Brain pericyte (primary cell): ENCODE measurements around the gene EVC2.

Experiments
- DNase-seq: peaks from one replicate; pipeline ENCODE4 v3.0.0-alpha.2; 2012; ENCODE audit warnings: low read depth, low spot score

Gene EVC2, protein sequence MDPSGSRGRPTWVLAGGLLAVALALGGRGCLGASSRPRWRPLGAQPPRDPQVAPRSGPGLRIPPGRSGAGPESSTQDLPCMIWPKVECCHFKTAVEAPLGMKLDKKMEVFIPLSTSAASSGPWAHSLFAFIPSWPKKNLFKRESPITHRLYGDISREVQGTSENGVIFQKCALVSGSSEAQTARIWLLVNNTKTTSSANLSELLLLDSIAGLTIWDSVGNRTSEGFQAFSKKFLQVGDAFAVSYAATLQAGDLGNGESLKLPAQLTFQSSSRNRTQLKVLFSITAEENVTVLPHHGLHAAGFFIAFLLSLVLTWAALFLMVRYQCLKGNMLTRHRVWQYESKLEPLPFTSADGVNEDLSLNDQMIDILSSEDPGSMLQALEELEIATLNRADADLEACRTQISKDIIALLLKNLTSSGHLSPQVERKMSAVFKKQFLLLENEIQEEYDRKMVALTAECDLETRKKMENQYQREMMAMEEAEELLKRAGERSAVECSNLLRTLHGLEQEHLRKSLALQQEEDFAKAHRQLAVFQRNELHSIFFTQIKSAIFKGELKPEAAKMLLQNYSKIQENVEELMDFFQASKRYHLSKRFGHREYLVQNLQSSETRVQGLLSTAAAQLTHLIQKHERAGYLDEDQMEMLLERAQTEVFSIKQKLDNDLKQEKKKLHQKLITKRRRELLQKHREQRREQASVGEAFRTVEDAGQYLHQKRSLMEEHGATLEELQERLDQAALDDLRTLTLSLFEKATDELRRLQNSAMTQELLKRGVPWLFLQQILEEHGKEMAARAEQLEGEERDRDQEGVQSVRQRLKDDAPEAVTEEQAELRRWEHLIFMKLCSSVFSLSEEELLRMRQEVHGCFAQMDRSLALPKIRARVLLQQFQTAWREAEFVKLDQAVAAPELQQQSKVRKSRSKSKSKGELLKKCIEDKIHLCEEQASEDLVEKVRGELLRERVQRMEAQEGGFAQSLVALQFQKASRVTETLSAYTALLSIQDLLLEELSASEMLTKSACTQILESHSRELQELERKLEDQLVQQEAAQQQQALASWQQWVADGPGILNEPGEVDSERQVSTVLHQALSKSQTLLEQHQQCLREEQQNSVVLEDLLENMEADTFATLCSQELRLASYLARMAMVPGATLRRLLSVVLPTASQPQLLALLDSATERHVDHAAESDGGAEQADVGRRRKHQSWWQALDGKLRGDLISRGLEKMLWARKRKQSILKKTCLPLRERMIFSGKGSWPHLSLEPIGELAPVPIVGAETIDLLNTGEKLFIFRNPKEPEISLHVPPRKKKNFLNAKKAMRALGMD

DNA sequence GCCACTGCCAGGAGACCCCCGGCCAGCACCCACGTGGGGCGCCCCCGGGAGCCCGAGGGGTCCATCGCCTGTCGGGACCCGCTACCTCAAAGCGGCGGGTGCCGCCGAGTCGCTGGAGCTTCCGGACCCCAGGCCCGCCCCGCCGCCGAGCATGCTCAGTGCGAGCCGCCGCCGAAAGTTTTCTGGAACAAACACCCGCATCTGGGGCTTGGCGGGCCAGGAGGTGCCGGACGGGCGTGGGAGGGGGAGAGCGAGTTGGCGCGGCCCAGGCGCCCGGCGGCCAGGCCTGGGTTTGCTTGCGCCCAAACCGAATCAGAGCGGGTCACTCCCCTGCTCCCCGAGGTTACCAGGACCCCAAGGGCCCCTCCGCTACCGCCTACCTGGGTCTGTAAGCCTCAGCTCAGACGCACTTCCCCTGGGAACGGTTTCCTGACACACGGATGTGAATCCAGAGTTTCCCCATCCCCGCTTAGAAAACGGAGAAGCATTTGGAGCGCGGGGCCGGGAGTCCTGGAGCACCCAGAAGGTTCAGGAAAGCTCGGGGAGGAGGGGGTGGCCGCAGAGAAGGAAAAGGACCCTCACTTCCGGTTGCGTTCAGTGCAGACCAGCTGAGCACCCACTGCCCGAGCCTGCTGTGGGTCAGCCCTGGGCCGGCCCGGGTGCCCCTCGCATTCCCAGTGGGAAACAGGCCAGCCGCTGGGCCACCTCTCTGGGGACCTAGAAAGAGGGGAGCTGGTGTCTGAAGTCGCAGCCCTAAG, at the start of gene EVC2:
EVC2 (minus strand) TSS at position 111 of the 758 bp plus-strand sequence; CDS start at position 65, 46 bp downstream.
- DNase-seq = no peak

- DNase-seq = no peak
These were observed 49.6 kb upstream of the EVC2 start for GRCh38 chr4:5757954-5758353.

- no peak for DNase-seq
These were observed 49.2 kb upstream of the EVC2 start for GRCh38 chr4:5757536-5757935.

- no peak for DNase-seq
These were observed 48.7 kb upstream of the EVC2 start for GRCh38 chr4:5757091-5757490.

- no peak for DNase-seq
These were observed 47.9 kb upstream of the EVC2 start for GRCh38 chr4:5756271-5756670.

GRCh38 chr4:5755679-5756078, 47.3 kb upstream of the EVC2 start:
- DNase-seq = no peak

DNA sequence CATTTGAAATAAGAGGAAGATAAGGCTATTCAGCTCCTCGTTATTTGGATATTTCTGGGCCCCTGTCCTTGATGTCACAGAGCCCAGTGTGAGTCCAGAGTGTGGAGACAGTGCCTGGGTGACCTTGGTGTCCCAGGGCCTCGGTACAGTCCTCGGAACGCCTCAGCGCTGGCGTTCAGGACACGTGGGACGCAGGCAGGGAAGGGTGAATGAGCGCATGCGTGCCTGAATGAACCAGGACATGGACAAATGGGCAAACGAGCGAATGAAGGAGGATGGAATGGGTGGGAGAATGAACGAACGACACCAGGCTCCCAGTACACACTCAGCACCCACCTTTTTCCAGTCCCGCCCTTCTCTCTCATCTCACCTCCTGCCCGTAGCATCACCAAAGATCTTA, 46.8 kb upstream of the EVC2 start:
- DNase-seq = no peak

- DNase-seq = no peak
These were observed 46.1 kb upstream of the EVC2 start for GRCh38 chr4:5754529-5754881.

DNA sequence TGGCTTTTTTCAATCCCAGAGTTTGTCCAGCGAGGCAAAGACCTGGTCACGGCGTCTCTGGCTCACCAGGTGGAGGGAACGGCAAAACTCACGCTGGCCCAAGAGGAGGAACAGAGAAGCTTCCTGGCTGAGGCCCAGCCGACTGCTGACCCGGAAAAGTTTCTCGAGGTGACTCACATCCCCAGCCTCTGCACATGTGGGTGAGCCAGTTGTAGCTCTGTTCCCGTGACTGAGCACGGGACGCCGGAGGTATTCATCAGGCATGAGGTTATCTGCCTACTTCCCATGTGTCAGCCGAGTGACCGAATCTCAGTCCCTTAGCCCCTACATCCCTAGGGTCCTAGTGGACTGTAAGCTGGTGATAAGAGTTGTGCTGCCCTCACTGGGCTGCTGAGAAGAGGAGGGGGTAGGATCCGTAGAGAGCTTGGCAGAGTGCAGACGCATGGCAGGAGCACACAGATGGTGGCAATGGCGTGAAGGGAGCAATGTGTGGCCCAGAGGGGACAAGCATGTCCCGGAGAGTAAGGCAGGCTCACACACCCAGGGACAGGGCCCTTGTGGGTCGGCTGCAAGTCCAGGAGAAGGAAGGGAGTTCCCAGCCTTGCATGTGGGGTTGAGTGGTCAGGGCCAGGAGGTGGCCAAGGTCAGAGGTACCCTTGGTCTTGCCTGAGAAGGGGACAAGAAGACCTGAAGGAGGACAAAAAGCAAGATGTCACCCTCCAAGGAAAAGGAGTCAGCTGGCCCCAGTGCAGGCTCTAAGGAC, 45.6 kb upstream of the EVC2 start:
- no peak for DNase-seq

GRCh38 chr4:5753366-5753765, 45.0 kb upstream of the EVC2 start:
- no peak for DNase-seq

DNA sequence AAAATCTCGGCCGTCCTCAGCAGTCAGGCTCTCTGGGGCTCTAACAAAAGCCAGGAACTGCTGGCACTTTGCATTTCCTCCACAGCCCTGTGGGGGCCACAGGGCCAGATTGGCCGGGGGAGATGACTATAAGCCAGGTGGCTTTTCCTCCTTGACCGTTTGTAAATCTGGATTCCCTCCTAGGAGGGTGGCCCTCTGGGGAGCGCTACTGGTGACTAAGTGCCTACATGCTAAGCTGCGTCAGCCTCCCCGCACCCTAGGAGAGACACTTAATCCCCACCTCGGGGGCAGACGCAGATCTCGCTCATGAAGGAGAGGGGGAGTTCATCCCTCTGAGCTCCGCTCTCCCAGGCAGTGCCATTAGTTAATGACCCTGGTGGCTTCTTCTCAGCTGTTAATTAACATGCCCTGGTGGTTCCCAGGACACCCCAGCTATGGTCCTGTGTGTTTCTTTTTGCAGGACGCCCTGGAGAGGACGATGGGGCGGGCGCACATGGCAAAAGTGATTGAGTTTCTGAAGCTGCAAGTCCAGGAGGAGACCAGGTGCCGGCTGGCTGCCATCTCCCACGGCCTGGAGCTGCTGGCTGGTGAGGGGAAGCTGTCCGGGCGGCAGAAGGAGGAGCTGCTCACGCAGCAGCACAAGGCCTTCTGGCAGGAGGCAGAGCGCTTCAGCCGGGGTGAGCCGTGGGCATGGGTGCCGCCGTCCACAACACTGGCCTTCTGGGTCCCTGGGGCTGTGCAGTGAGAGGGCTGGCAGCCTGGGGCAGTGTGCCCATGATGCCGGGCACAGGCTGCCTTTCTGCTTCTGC, 44.2 kb upstream of the EVC2 start:
- no peak for DNase-seq

GRCh38 chr4:5751666-5752375, 43.5 kb upstream of the EVC2 start:
- DNase-seq = no peak

- peak; percentile 69 for DNase-seq
These were observed 42.7 kb upstream of the EVC2 start for GRCh38 chr4:5750946-5751665.

DNA sequence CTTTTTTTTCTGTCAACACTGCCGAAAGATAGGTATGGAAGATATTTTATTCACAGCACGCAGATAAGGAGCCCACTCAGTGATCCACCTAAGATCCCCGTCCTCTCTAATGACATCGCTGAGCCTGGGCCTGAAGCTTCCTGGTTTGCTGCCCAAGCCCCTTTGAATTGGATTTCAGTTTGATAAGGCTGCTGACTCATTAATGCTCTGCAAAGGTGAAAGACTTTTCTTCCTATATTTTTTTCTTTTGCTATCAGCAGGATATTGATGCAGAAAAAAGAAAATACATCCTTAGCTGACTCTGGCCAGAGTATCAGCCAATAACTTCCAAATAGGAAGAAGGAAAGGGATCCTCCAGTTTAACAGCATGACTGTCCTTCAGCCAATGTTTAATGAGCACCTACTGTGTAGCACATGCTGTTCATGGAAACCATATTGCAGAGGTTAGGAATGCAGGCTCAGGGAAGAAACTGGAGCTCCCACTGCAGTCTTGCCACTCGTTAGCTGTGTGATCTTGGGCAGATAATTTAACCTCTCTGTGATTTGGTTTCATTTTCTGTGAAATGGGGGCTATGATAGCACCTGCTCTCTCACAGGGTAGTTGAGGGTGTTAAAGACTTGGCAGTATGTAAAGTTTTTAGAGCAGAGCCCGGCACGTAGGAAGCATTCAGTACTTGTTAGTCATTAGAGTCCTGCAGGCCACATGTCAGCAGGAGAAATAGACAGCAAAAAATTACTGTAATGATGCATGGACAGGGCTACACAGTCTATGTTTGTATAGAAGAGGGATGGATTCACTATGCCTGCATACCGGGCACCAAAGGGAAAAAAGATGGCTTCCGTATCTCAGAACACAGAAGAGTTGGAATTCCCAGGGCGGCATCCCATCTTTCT, 41.9 kb upstream of the EVC2 start:
- DNase-seq = no peak

DNA sequence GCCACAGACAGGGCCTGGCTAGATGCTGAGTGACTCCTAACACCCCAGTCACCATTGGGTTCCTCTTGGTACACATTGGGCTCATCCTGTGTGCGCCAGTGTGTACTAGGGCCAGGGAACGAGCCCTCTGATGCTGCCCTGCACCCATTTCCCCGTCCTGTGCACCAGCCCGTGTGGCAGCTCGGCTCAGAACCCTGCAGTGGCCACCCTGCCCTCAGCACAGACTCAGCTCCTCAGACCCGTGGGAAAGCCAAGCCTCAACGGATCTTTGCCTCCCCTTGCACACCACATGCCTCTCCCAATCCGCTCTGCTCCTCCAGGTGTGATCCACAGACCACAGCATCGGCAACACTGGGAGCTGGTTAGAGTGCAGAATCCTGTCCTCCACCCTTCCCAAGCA, 41.2 kb upstream of the EVC2 start:
- DNase-seq = no peak

DNA sequence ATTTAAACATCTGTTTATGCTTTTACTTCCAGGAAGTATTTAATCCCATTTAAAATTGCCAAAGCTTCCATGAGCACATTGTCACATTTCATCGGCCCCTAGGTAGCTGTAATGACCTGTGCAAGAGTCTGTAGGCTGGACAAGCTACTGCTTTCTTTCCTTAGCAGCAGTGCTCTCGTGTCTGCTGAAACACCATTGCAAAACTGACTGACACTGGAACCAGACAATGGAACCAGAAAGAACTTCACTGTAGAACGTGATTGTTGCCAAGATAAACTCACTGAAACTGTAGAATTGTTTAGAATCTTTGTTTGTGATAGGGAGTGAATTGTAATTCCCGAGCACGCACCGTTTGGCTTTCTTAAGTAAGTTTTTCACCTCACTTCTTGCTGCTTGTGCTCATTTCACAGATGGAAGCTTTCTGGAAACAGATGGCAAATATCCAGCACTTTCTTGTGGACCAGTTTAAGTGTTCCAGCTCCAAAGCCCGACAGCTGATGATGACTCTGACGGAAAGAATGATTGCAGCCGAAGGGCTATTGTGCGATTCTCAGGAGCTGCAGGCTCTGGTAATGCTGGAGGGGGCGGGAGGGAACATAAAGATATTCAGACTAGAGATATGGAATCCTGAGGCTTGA, 39.5 kb upstream of the EVC2 start:
- DNase-seq = peak; percentile 73
